Endothelial cell of umbilical vein (primary cell): ENCODE measurements around the gene PTPRK. TPM values are rescaled to one million over a fixed set of nuclear protein-coding genes. Genes with fewer than 3 reads are reported as not detected.

ENCODE experiments used
- BruUV-seq: library from RNA; stranded (reverse); fragments of 400-500 nt; replicated peaks from 2 replicates; lab custom pipeline; 2021; lab: Mats Ljungman, UMichigan
- CTCF ChIA-PET: fragments of 300-600, 350-600 bp; sonication (Branson Sonifier 250); formaldehyde crosslinking; loops from one replicate; lab custom pipeline; 2021; ENCODE audit warnings: antibody characterized with exemption, inconsistent platforms; lab: Charles Lee
- POLR2A ChIA-PET: fragments of 300-600, 350-600 bp; sonication (Branson Sonifier 250); formaldehyde crosslinking; loops from one replicate; lab custom pipeline; 2021; ENCODE audit warnings: antibody characterized with exemption, inconsistent platforms; lab: Charles Lee
- DNase-seq: peaks from one replicate; pipeline ENCODE4 v3.0.0-alpha.2; 2011; ENCODE audit warnings: low read depth, low spot score
- FAIRE-seq: peaks from 2 replicates; lab custom pipeline; 2011; peaks lifted over from hg19 to GRCh38; lab: Jason Lieb, UNC
- H2AFZ ChIP-seq: 2 replicates; pipeline ENCODE4 v1.6.0; 2012; ENCODE audit warnings: low read depth, low read length, control low read depth, inconsistent platforms
- H3K27ac ChIP-seq: 2 replicates; pipeline ENCODE4 v1.5.1; 2011; ENCODE audit warnings: low read depth, mild to moderate bottlenecking, control low read depth, low read length, moderate library complexity; ENCODE audit not compliant: insufficient read depth
- H3K27me3 ChIP-seq, 2 experiments: 2 replicates each; pipeline versions ENCODE4 v1.6.0 to v1.6.1; 2011; ENCODE audit warnings: low read length in 2 of 2, mixed read lengths in 1 of 2; ENCODE audit not compliant: control insufficient read depth in 2 of 2, insufficient read depth in 2 of 2
- H3K36me3 ChIP-seq, 2 experiments: 2 replicates in 1 of 2; 3 replicates in 1 of 2; pipeline ENCODE4 v1.5.1; 2011; ENCODE audit warnings: low read length in 2 of 2, mild to moderate bottlenecking in 1 of 2, moderate library complexity in 1 of 2; ENCODE audit not compliant: control insufficient read depth in 2 of 2, insufficient read depth in 2 of 2; ENCODE audit errors: extremely low read depth in 1 of 2
- H3K4me1 ChIP-seq: 3 replicates; pipeline ENCODE4 v1.5.1; 2011; ENCODE audit warnings: mild to moderate bottlenecking, low read length; ENCODE audit not compliant: control insufficient read depth, insufficient read depth; ENCODE audit errors: extremely low read depth
- H3K4me2 ChIP-seq: 2 replicates; pipeline ENCODE4 v1.6.1; 2011; ENCODE audit warnings: low read length, control low read depth, mixed read lengths; ENCODE audit not compliant: insufficient read depth
- H3K4me3 ChIP-seq, 3 experiments: fragments of 200-600 bp in 1 of 3; sonication (generic), shearing (Covaris generic) in 1 of 3; replicated peaks in 1 of 3; 2 replicates each; pipeline ENCODE4 v1.5.1; 2011 to 2016; ENCODE audit warnings: control low read depth in 3 of 3, low read length in 3 of 3, mild to moderate bottlenecking in 2 of 3, inconsistent platforms in 1 of 3, low read depth in 1 of 3, moderate library complexity in 1 of 3; ENCODE audit not compliant: insufficient read depth in 1 of 3
- H3K79me2 ChIP-seq: 2 replicates; pipeline ENCODE4 v1.6.0; 2012; ENCODE audit warnings: low read length, inconsistent platforms; ENCODE audit not compliant: control insufficient read depth, insufficient read depth
- H3K9ac ChIP-seq: replicated peaks from 2 replicates; pipeline ENCODE3; 2011; ENCODE audit warnings: low read length, control low read depth; ENCODE audit not compliant: insufficient read depth; ENCODE audit errors: extremely low read depth
- H3K9me1 ChIP-seq: replicated peaks from 3 replicates; pipeline ENCODE4 v1.6.0; 2011; ENCODE audit warnings: mild to moderate bottlenecking, low read length; ENCODE audit not compliant: control insufficient read depth, insufficient read depth; ENCODE audit errors: extremely low read depth
- H3K9me3 ChIP-seq: replicated peaks from 2 replicates; pipeline ENCODE4 v1.5.1; 2012; ENCODE audit warnings: low read length, inconsistent platforms; ENCODE audit not compliant: control insufficient read depth, insufficient read depth
- H4K20me1 ChIP-seq: replicated peaks from 2 replicates; pipeline ENCODE3; 2011; ENCODE audit warnings: mild to moderate bottlenecking, low read length; ENCODE audit not compliant: control insufficient read depth, insufficient read depth; ENCODE audit errors: extremely low read depth
- EZH2 ChIP-seq: IDR thresholded peaks from 2 replicates; pipeline ENCODE4 v1.6.1; 2012; ENCODE audit warnings: borderline replicate concordance, low read depth, mild to moderate bottlenecking, moderate library complexity, low read length, inconsistent platforms; ENCODE audit not compliant: severe bottlenecking
- FOS ChIP-seq: IDR thresholded peaks from 2 replicates; pipeline ENCODE4 v1.6.1; 2011; ENCODE audit warnings: mild to moderate bottlenecking, low read length, moderate library complexity, borderline replicate concordance; ENCODE audit not compliant: insufficient read depth
- GATA2 ChIP-seq: IDR thresholded peaks from 2 replicates; pipeline ENCODE4 v1.7.0; 2011; ENCODE audit warnings: low read depth, mild to moderate bottlenecking, moderate library complexity, mixed read lengths, low read length; ENCODE audit not compliant: insufficient read length, insufficient read depth
- JUN ChIP-seq: IDR thresholded peaks from 2 replicates; pipeline ENCODE4 v1.6.1; 2011; ENCODE audit warnings: borderline replicate concordance, low read depth; ENCODE audit not compliant: insufficient read length, insufficient read depth
- MYC ChIP-seq: IDR thresholded peaks from one replicate; pipeline ENCODE4 v1.6.1; 2011; ENCODE audit warnings: mild to moderate bottlenecking, low read depth, low read length
- POLR2A ChIP-seq: IDR thresholded peaks from 2 replicates; pipeline ENCODE4 v1.6.1; 2012; ENCODE audit warnings: low read depth, mild to moderate bottlenecking, control low read depth, low read length
- POLR2AphosphoS5 ChIP-seq: IDR thresholded peaks from 2 replicates; pipeline ENCODE4 v1.6.1; 2012; ENCODE audit warnings: low read depth, mild to moderate bottlenecking, control low read depth, low read length, moderate library complexity; ENCODE audit not compliant: insufficient read depth
- dilution Hi-C: fragments of 300-500 bp; cut with MboI; formaldehyde crosslinking; loops from one replicate; pipeline ENCODE4 v1.15.0; 2019; ENCODE audit warnings: low sequenced_read_pairs; ENCODE audit not compliant: extremely low pct_ligation_motif_present
- intact Hi-C: fragments of 100-400 bp; cut with micrococcal nuclease; formaldehyde crosslinking; loops from one replicate; pipeline ENCODE4 v1.10.0; 2022
- polyA plus RNA-seq, 4 experiments: library from polyadenylated mRNA; depleted of rRNA in 3 of 4; stranded (reverse) in 3 of 4; unstranded in 1 of 4; fragments of >200 nt; gene quantifications; 2 replicates each; pipeline versions ENCODE4 v1.2.1 to v1.2.3, GENCODE V29; 2011 to 2012; ENCODE audit warnings: missing spikeins in 1 of 4
- total RNA-seq: library from RNA; stranded (reverse); gene quantifications from 2 replicates; pipeline ENCODE4 v1.2.3, GENCODE V29; 2021
- TF ChIP-seq, protein P1 (sequence below): IDR thresholded peaks from 2 replicates; pipeline ENCODE4 v1.6.1; 2011; ENCODE audit not compliant: insufficient read depth, insufficient read length
- TF ChIP-seq, protein P2 (sequence below), 2 donors: IDR thresholded peaks; 1 replicate in 1 of 2; 2 replicates in 1 of 2; pipeline ENCODE4 v1.5.1; 2011; ENCODE audit warnings: low read length in 2 of 2, mild to moderate bottlenecking in 2 of 2, moderate library complexity in 2 of 2, control low read depth in 1 of 2, inconsistent platforms in 1 of 2, low read depth in 1 of 2; ENCODE audit not compliant: insufficient read depth in 1 of 2; ENCODE audit errors: extremely low read depth in 1 of 2

Gene PTPRK
- total and polyA plus RNA-seq, 2 donors (not counting 3 experiments of a cell fraction or from before 2014, with no cell fraction given) = 15.2 to 74.0 TPM

DNA sequence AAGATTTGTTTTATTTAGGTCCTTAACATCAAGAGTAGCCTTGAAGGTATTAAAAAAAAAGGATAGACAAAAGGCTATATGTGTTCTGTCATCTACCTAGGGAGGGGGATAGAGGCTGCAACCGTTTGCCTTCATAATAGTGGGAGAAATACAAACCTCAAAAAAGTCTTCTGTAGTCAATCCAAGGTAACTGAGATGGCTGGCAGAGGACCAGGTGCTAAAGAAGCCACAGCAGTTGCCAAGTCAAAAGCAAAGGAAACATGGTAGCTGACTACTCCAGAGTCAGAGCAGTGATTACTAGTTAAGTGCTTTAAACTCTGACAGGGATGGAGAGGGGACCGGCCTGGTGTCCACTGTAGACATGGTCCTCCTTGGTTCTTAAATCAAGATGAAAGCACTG, 249.4 kb downstream of the PTPRK start:
- H3K9ac ChIP-seq = no peak overlapping the region
- TF ChIP-seq, protein P1, sequence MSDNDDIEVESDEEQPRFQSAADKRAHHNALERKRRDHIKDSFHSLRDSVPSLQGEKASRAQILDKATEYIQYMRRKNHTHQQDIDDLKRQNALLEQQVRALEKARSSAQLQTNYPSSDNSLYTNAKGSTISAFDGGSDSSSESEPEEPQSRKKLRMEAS = no peak
- TF ChIP-seq POLR2A = no peak
- TF ChIP-seq EZH2 = no peak
- TF ChIP-seq, protein P2, sequence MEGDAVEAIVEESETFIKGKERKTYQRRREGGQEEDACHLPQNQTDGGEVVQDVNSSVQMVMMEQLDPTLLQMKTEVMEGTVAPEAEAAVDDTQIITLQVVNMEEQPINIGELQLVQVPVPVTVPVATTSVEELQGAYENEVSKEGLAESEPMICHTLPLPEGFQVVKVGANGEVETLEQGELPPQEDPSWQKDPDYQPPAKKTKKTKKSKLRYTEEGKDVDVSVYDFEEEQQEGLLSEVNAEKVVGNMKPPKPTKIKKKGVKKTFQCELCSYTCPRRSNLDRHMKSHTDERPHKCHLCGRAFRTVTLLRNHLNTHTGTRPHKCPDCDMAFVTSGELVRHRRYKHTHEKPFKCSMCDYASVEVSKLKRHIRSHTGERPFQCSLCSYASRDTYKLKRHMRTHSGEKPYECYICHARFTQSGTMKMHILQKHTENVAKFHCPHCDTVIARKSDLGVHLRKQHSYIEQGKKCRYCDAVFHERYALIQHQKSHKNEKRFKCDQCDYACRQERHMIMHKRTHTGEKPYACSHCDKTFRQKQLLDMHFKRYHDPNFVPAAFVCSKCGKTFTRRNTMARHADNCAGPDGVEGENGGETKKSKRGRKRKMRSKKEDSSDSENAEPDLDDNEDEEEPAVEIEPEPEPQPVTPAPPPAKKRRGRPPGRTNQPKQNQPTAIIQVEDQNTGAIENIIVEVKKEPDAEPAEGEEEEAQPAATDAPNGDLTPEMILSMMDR (IDR thresholded peaks at IDR 0.05; ENCODE audit: extremely low read depth in 1 of 2, insufficient read depth in 1 of 2, low read depth in 1 of 2, low read length in 2 of 2) = no peak
- no peak for TF ChIP-seq POLR2AphosphoS5
- TF ChIP-seq JUN = no peak
- no peak for TF ChIP-seq FOS
- TF ChIP-seq MYC = no peak
- TF ChIP-seq GATA2 = no peak
- peaks cover 16% of the 10 kb centered on the region for H3K4me1 ChIP-seq
- no TSS peak for BruUV-seq
- H2AFZ ChIP-seq = no peak overlapping the region
- H3K4me2 ChIP-seq = no peak overlapping the region
- H3K79me2 ChIP-seq = peaks cover 12% of the 10 kb centered on the region
- no peaks in the 10 kb centered on the region for H3K9me3 ChIP-seq
- H3K27me3 ChIP-seq = no peaks in the 10 kb centered on the region
- POLR2A ChIA-PET = no interaction called here
- no peaks in the 10 kb centered on the region for H3K36me3 ChIP-seq
- no peak for FAIRE-seq
- no peak overlapping the region for H3K4me3 ChIP-seq
- intact Hi-C loops = no loop called here
- dilution Hi-C loops = no loop called here
- no peak overlapping the region for H3K27ac ChIP-seq
- CTCF ChIA-PET = interaction anchor here (1.0 kb wide), 1 partner anchor 12 kb away, joined by 4 read pairs; no protein-coding TSS in a partner anchor
- H4K20me1 ChIP-seq = no peaks in the 10 kb centered on the region
- H3K9me1 ChIP-seq = peaks cover 3% of the 10 kb centered on the region
- no peak for DNase-seq
